Astrocyte of the spinal cord (primary cell): ENCODE data around the gene CLIC4.
A peak's percentile ranks its signal among the peaks of the same experiment; 100 is the strongest.

Source experiments
- DNase-seq: peaks from one replicate; pipeline ENCODE4 v3.0.0; 2011; ENCODE audit warnings: low read depth, low spot score
- H3K4me3 ChIP-seq: 2 replicates; pipeline ENCODE4 v1.5.1; 2011; ENCODE audit warnings: low read depth, mild to moderate bottlenecking, low read length, moderate library complexity
- in situ Hi-C: cut with HindIII; loops from 2 replicates; pipeline ENCODE4 v1.10.0; 2017; ENCODE audit warnings: low sequenced_read_pairs
- TF ChIP-seq, protein P1 (sequence below): IDR thresholded peaks from 2 replicates; pipeline ENCODE4 v1.5.1; 2012; ENCODE audit warnings: low read depth, mild to moderate bottlenecking, low read length, inconsistent platforms

CLIC4 gene

GRCh38 chr1:24765308-24765988 lies 20.2 kb downstream of the CLIC4 start:
- no peak overlapping the region for H3K4me3 ChIP-seq
- TF ChIP-seq, protein P1, sequence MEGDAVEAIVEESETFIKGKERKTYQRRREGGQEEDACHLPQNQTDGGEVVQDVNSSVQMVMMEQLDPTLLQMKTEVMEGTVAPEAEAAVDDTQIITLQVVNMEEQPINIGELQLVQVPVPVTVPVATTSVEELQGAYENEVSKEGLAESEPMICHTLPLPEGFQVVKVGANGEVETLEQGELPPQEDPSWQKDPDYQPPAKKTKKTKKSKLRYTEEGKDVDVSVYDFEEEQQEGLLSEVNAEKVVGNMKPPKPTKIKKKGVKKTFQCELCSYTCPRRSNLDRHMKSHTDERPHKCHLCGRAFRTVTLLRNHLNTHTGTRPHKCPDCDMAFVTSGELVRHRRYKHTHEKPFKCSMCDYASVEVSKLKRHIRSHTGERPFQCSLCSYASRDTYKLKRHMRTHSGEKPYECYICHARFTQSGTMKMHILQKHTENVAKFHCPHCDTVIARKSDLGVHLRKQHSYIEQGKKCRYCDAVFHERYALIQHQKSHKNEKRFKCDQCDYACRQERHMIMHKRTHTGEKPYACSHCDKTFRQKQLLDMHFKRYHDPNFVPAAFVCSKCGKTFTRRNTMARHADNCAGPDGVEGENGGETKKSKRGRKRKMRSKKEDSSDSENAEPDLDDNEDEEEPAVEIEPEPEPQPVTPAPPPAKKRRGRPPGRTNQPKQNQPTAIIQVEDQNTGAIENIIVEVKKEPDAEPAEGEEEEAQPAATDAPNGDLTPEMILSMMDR, result no peak
- in situ Hi-C loops, result no loop called here
- peak; percentile 68 for DNase-seq

GRCh38 chr1:24767351-24767750 lies 22.1 kb downstream of the CLIC4 start:
- no peak for DNase-seq
- in situ Hi-C loops, result no loop called here
- H3K4me3 ChIP-seq, result no peak overlapping the region
- TF ChIP-seq, protein P1, result no peak

DNA sequence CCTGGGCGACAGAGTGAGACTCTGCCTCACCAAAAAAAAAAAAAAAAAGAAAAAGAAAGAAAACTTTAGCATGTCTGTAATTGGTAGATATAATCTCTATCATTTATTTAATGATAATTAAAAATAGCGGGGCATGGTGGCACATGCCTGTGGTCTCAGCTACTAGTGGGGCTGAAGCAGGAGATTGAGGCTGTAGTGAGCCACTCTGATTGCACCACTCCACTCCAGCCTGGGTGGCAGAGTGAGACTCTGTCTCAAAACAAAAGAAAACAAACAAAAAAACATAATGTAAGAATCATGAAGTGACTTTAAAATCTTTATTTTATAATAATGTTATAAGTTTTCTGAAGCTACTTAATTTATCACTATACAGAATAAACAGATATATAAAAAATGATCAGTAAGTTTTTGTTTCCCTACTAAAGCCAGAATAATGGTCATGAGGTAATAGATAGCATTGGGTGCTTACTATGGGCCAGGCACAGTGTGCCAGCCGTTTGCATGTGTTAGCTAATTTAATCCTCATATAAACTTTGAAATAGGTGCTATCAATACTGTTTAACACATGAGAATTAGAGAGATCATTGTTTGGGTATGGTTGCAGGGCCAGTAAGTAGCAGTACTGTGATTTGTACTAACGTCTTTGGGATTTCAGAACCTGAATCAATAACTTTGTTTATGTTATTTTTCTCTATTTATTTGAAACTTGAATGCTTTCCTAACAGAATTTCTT lies 23.8 kb downstream of the CLIC4 start:
- in situ Hi-C loops, result no loop called here
- TF ChIP-seq, protein P1, result no peak
- DNase-seq, result no peak
- H3K4me3 ChIP-seq, result no peak overlapping the region

DNA sequence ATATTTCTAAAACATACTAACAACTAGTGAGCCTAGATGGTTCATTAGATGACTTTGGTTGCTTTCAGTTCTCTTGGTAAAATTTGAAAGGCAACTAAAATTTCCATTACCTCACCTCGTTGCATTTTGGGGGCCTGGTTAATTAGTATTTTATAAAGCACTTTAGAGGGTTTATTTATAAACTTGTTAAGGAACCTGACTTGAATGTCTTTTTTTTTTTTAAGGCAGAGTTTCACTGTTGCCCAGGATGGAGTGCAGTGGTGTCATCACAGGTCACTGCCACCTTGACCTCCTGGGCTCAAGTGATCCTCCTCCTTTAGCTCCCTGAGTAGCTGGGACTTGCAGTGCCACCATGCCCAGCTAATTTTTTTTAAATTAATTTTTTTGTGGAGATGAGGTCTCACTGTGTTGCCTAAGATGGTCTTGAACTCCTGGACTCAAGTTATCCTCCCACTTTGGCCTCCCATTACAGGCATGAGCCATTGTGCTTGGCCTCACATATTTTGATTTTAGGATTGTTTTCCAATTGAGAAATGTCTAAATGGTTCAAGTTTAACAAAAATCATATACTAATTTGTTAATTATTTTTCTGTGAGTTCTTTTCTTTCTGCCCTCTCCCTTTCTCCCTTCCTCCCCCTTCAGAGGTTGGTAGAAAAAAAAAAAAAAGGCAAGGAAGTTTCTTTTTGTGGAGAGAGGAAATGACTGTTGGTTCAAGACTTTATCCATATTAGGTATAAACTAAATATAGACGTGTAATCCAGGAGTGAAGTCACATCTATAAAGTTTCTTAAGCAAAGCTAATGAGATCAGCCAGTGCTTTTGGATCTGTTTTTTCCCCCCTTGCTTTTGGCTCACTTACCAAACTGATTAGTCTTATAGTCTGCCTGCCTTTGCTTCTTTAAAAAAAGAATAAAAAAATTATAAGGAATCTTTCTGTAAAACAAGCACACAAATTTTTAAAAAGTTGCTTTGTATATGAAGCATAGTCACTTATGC lies 24.7 kb downstream of the CLIC4 start:
- in situ Hi-C loops, result no loop called here
- H3K4me3 ChIP-seq, result no peak overlapping the region
- DNase-seq, result peak; percentile 96
- TF ChIP-seq, protein P1, result no peak

DNA sequence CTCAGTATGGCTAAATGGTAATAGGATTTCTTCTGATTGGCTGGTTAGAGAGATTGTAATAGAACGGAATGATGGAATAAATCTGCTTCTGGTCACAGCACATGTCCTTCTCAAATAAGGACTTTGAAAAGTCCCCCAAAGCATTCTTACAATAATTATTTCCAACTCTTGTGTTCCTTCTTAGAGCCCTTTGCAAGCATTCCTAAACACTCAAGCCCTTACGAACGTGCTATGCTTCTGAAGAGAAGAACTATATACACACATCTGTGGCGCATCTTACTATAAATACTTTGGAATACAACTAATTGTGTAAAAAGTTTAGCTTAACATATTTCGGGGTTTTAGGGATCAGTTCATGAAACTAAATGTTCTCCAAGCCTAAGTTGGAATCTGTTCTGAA lies 25.6 kb downstream of the CLIC4 start:
- peak; percentile 51 for DNase-seq
- in situ Hi-C loops, result no loop called here
- no peak overlapping the region for H3K4me3 ChIP-seq
- TF ChIP-seq, protein P1, result no peak

DNA sequence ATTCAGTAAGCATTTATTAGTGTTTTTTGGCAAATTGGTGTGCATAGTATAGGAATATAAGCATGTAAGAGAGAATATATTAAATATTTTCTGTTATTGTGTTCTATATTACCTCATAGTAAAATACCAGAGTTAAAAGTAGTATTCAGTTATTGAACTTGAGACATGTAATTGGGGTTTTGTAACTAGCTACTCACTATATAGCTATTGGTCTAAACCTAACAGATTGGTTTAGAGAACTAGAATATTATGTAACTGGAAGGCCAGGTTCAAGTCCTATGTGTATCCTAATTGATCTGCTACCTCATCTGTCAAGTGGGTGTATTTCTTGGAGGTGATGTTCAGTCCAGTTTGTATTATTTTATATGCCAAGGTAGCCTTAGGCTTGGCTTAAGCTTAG lies 26.3 kb downstream of the CLIC4 start:
- no peak for DNase-seq
- H3K4me3 ChIP-seq, result no peak overlapping the region
- TF ChIP-seq, protein P1, result no peak
- in situ Hi-C loops, result no loop called here
